Central memory CD8-positive, alpha-beta T cell (primary cell): ENCODE data around the gene FURIN.
"Not testable (repeated sequence)": the region's sequence is repeated elsewhere in the genome, so short reads cannot be mapped to it uniquely, and the experiment has no call there.

Experiments
- ATAC-seq: fragments of 150-1000 bp; cut with Tn5 transposase; replicated peaks from 2 replicates; pipeline ENCODE4 v1.10.0; 2022; ENCODE audit warnings: mild to moderate bottlenecking, moderate FRiP score, moderate number of reproducible peaks; ENCODE audit not compliant: poor library complexity, severe bottlenecking; ENCODE audit errors: extremely low read depth
- DNase-seq, 2 donors: peaks; one replicate each; pipeline ENCODE4 v3.0.0; 2021; ENCODE audit warnings: low spot score in 2 of 2
- H3K27ac Mint-ChIP-seq: one replicate; pipeline ENCODE4 v1.8.0; 2022; ENCODE audit warnings: low read depth, mild to moderate bottlenecking, moderate library complexity, mixed read lengths
- H3K27me3 Mint-ChIP-seq: one replicate; pipeline ENCODE4 v1.8.0; 2022; ENCODE audit warnings: mixed read lengths
- H3K36me3 Mint-ChIP-seq: one replicate; pipeline ENCODE4 v1.8.0; 2022; ENCODE audit warnings: mild to moderate bottlenecking, moderate library complexity, mixed read lengths; ENCODE audit not compliant: insufficient read depth
- H3K4me1 Mint-ChIP-seq: one replicate; pipeline ENCODE4 v1.8.0; 2022; ENCODE audit warnings: mixed read lengths
- H3K4me3 Mint-ChIP-seq: one replicate; pipeline ENCODE4 v1.8.0; 2022; ENCODE audit warnings: mild to moderate bottlenecking, moderate library complexity, mixed read lengths
- H3K9me3 Mint-ChIP-seq: one replicate; pipeline ENCODE4 v1.8.0; 2022; ENCODE audit warnings: mixed read lengths

Gene FURIN

DNA sequence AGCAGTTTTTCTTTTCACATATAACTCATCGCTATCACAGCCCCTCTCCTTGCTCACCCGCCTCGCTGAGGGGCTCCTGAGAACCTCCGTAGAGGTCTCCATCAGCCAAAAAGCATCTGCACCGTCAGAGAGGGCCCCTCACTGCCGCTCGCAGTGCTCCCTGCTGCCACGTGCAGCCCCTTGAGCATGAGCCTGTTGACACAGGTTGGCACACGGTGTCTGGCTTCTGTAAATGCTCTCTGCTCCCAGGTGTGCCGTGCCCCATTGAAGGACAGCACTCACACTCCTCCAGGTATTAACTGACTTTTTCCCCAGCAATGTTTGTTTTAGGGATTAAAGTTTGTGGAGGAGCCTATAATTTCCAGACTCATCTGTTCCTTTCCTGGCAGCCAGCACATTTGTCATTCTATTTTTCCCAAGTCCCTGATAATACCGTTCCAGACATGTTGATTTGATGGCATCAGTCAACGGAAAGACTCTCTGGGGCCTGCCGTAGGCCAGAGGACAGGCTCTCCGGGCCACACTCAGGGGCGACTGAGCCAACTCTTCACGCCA is 2.1 kb upstream of the FURIN start:
- Mint-ChIP-seq H3K27ac (no peak overlapping the region), H3K4me1 (peaks cover 24% of the 10 kb centered on the region)

DNA sequence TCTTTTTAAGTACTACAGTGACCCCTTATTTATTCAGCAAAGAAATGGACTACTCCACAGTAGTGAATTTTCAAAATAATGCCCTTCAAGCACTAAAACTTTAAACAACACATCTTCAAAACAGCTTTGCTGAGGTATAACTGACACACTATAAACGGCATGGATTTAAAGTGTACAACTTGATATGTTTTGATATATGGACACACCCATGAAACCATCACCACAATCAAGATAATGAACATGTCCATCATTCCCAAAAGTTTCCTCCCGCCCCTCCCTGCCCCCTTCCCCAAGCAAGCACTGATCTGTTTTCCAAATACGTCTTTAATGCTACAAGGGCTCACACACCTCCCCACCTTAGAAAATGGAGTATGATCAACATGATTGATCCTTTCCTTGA is 1.6 kb upstream of the FURIN start:
- H3K27ac Mint-ChIP-seq, result no peak overlapping the region
- ATAC-seq, result no peak

More for the DNA sequence above, 2.1 kb upstream of the FURIN start:
- no peak overlapping the region for H3K4me3 Mint-ChIP-seq
- DNase-seq, result no peak
- peaks cover 7% of the 10 kb centered on the region for H3K36me3 Mint-ChIP-seq
- peaks cover 26% of the 10 kb centered on the region for H3K27me3 Mint-ChIP-seq
- ATAC-seq, result no peak
- H3K9me3 Mint-ChIP-seq, result no peaks in the 10 kb centered on the region

DNA sequence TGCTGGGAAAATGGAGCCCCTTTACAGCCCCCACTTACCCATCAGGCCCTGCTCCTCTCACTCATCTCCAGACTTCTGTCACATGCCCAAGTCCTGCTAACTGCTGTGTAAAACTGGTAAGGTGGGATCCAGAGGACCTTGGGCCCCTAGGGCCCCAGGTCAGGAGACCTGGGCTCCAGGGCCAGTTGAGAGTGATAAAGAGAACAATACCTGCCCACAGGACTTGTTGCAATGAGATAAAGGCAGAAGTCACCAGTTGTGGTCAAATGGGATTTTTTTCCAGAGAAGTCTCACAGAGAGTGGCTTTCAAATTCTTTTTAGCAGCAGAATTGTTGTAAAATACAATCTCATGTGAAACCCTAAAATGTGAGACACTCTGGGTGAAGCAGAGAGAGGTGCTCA is 753 bp downstream of the FURIN start:
- H3K9me3 Mint-ChIP-seq, result no peaks in the 10 kb centered on the region
- DNase-seq, result no peak
- peaks cover 26% of the 10 kb centered on the region for H3K27me3 Mint-ChIP-seq
- H3K4me3 Mint-ChIP-seq, result no peak overlapping the region
- ATAC-seq, result no peak
- H3K27ac Mint-ChIP-seq, result no peak overlapping the region
- H3K4me1 Mint-ChIP-seq, result peaks cover 38% of the 10 kb centered on the region
- peaks cover 9% of the 10 kb centered on the region for H3K36me3 Mint-ChIP-seq

More for the DNA sequence above, 1.6 kb upstream of the FURIN start:
- Mint-ChIP-seq H3K27me3 (peaks cover 26% of the 10 kb centered on the region), H3K4me1 (peaks cover 24% of the 10 kb centered on the region), H3K4me3 (no peak overlapping the region), H3K36me3 (peaks cover 7% of the 10 kb centered on the region), H3K9me3 (no peaks in the 10 kb centered on the region)
- no peak for DNase-seq

DNA sequence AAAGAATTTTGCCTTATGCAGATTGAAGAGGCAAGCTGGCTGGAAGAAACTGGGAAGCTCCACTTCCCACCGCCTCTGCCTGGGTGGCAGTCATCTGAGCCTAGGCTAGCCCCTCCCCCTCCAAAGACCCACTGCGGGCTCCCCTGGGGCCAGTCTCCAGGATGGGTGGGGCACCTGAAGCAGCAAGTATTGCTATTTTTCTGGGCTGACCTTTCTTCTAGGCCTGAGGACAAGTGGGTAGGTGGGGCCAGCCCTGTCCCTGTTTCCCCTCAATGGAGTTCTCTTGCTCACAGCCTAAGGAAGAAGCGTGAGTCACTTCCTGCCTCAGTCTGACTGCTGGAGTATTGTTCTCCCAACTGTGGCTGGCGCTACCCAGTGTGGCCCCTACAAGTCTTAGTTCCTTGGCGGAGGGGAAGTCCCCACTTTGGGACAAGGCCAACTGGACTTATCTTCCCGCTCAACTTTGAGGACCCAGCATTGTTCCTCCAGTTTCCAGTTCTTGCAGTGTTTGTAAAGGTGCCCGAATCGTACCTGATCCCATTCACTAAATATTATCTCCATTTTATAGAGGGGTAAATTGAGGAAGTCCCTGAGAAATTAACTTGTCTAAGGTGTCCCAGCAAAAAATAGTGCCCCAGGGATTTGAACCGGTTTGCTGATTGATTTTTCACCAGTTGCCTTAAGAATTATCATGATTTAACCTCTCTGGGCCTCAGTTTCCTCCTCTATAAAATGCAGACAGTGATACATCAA is 1.4 kb downstream of the FURIN start:
- H3K9me3 Mint-ChIP-seq, result no peaks in the 10 kb centered on the region
- H3K36me3 Mint-ChIP-seq, result peaks cover 9% of the 10 kb centered on the region
- H3K27me3 Mint-ChIP-seq, result peaks cover 26% of the 10 kb centered on the region
- peak overlapping the region; percentile 90 for H3K4me3 Mint-ChIP-seq
- DNase-seq (no peak), ATAC-seq (no peak)
- H3K27ac Mint-ChIP-seq, result peak overlapping the region; percentile 94
- peaks cover 38% of the 10 kb centered on the region for H3K4me1 Mint-ChIP-seq

DNA sequence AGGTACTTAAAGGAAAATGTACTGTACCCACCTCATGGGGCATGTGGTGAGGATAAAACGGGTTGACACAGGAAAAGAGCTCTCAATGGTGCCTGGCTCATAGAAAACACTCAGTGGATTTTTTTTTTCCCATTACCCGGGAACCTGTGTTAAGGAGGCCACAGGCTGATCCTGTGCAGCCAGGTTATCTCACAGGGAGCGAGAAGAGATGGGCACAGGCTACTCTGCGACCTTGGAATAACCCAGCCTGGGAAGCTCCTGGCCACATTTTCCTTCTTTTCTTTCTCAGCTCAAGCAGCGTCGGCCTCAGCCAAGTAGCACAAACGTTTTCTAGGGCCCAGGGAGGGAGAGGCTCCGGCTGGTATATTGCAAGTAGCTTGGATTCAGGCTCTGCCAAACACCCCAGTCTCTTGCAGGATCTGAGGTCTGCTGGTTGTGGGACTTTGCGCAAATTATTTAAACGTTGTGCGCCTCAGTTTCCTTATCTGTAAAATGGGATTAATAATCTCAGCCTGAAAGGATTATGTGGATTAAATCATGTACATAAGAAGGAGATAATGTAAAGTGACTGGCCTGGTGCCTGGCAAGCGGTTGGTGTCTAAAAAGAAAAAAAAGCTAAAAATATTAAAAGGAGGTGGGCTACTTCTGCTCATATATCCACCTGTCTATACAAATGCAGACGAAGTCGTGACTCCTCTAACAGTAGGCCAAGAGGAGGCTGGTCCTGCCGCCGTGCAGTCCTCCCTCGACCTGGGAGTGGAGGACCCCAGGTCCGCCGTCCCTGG is 2.2 kb downstream of the FURIN start:
- no peak for DNase-seq
- peak overlapping the region; percentile 90 for H3K4me3 Mint-ChIP-seq

DNA sequence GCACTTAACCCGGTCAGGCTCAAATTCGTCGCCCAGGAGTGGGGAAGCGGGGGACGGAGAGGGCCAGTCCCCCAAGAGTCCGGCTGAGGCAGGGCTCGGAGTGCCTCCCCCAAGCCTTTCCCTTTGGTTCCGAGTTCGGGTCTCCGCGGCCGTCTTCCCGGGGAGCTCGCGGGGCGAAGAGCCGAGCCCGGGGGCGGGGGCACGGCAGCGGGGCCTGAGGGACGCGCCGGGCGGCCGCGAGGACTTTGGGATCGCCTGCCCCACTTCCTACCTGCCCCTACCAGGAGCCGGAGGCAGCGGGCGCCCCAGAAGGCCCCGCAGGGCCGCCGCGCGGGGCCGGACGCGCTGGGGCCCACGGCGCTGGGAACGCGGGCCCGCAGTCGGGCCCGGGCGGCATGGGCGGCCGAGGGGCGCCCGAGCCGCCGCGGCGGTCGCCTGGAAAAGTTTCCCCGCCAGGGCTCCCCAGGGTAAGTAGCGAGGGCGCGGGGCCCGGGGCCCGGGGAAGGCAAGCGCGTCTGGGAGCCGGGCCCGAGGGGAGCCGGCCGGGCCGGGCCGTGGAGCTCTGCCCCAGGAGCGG is 2.8 kb downstream of the FURIN start:
- peaks cover 14% of the 10 kb centered on the region for H3K36me3 Mint-ChIP-seq
- ATAC-seq (peak; percentile 61), DNase-seq (peak in 1 of 2 donors; percentile 23)
- H3K4me3 Mint-ChIP-seq, result peak overlapping the region; percentile 90
- peaks cover 16% of the 10 kb centered on the region for H3K27me3 Mint-ChIP-seq
- peaks cover 38% of the 10 kb centered on the region for H3K4me1 Mint-ChIP-seq
- no peaks in the 10 kb centered on the region for H3K9me3 Mint-ChIP-seq
- H3K27ac Mint-ChIP-seq, result peak overlapping the region; percentile 94

More for the DNA sequence above, 2.2 kb downstream of the FURIN start:
- Mint-ChIP-seq H3K4me1 (peaks cover 38% of the 10 kb centered on the region), H3K27me3 (peaks cover 23% of the 10 kb centered on the region), H3K27ac (peak overlapping the region; percentile 94), H3K9me3 (no peaks in the 10 kb centered on the region), H3K36me3 (peaks cover 11% of the 10 kb centered on the region)
- ATAC-seq, result no peak

DNA sequence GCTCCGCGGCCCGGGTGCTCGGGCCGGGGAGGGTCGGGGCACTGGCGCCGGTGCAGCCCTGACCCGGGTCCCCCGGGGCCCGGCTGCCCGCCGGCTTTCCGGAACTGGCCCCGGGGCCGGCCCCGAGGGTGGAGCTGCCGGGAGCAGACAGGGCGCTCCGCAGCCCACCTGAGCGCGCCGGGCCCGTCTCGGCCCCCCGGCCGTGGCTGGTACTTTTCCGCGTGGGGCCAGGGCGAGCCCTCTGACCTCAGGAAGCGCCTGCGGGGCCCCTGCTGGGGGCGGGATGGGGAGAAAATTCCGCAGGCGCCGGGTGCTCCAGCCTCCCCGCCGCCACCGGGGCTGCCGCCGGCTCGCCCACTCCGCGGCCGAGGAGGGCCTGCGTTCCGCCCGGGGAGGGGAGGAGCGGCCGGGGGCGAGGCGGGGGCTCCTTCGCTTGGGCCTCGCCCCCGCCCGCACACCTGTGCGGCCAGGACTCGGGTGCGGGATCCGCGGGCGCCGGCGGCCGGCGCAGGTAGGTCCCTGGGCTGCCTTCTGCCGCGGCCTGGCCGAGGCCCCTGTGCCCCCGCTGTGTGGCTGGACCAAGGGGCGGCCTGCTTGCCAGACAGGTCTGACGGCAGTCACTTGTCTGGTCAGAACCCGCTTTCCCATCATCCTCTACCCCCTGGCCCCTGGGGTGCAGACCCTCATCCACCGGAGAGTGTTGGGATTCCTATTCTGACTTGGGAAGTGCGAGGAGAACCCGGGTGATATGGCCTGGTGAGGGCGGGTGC is 3.5 kb downstream of the FURIN start:
- H3K9me3 Mint-ChIP-seq, result no peaks in the 10 kb centered on the region
- no peak for DNase-seq

DNA sequence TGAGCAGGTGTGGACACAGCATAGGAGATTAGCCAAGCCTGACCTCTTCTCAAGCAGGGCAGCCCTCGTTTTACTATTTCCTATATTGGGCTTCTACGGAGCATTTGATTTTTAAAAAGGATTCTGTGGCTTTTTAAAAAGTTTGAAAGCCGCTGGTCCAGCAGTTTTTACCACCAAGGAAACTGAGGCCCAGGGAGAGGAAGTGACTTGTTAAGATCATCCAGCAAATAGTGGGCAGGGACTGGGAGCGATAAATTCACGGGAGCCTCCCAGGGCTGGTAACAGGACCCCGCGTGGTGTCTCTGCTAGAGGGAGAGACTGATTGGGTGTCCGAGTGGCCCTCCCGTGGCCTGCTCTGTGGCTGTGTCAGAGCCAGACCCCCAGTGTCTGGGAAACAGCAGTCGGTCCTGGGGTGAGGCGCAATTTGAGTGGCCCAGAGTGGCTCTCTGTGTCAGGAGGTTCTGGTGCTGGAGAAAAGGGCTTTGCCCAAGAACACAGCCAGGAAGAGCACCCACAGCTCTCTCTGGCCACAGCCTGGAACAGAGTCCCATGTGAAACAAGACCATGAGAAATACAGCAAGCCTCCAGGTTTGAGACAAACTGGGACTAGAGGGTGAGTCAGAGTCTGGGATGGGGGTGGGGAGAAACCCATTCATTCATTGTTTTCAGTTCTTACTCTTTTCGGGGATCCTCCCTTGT is 4.2 kb downstream of the FURIN start:
- Mint-ChIP-seq H3K4me1 (peaks cover 38% of the 10 kb centered on the region), H3K27ac (peak overlapping the region; percentile 53)
- ATAC-seq, result no peak

More for the DNA sequence above, 3.5 kb downstream of the FURIN start:
- Mint-ChIP-seq H3K4me1 (peaks cover 38% of the 10 kb centered on the region), H3K27me3 (peaks cover 9% of the 10 kb centered on the region), H3K4me3 (peak overlapping the region; percentile 77), H3K27ac (peak overlapping the region; percentile 53), H3K36me3 (peaks cover 18% of the 10 kb centered on the region)
- peak; percentile 21 for ATAC-seq

DNA sequence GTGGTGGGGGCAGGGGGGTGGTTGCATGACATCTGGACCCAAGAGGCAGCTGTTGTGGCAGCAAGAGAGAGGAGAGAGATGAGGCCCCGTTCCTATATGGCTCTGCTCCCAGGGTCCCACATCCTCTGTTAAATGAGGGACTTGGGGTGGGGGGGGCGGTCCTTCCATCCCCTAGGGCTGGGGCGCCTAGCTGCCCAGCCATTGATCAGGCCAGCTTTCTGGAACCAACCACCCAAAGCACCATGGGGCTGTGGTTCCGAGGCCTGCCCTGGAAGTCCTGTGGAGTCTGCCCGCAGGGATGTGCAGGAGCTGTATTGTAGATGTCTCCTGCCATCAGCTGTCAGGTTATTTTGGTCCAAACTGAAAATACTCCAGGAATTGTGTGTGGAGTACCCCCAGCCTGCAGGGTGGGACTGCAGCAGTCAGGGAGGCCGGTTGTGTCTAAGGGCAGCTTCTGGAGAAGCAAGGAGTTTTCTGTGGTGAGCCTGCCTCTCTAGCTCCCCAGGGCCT is 5.2 kb downstream of the FURIN start:
- no peaks in the 10 kb centered on the region for H3K9me3 Mint-ChIP-seq
- ATAC-seq (no peak), DNase-seq (no peak)
- peaks cover 32% of the 10 kb centered on the region for H3K4me1 Mint-ChIP-seq
- H3K36me3 Mint-ChIP-seq, result peaks cover 25% of the 10 kb centered on the region
- H3K27ac Mint-ChIP-seq, result no peak overlapping the region
- peak overlapping the region; percentile 77 for H3K4me3 Mint-ChIP-seq
- H3K27me3 Mint-ChIP-seq, result no peaks in the 10 kb centered on the region

More for the DNA sequence above, 4.2 kb downstream of the FURIN start:
- peaks cover 23% of the 10 kb centered on the region for H3K36me3 Mint-ChIP-seq
- peak overlapping the region; percentile 77 for H3K4me3 Mint-ChIP-seq
- H3K9me3 Mint-ChIP-seq, result no peaks in the 10 kb centered on the region
- peaks cover 2% of the 10 kb centered on the region for H3K27me3 Mint-ChIP-seq
- no peak for DNase-seq

DNA sequence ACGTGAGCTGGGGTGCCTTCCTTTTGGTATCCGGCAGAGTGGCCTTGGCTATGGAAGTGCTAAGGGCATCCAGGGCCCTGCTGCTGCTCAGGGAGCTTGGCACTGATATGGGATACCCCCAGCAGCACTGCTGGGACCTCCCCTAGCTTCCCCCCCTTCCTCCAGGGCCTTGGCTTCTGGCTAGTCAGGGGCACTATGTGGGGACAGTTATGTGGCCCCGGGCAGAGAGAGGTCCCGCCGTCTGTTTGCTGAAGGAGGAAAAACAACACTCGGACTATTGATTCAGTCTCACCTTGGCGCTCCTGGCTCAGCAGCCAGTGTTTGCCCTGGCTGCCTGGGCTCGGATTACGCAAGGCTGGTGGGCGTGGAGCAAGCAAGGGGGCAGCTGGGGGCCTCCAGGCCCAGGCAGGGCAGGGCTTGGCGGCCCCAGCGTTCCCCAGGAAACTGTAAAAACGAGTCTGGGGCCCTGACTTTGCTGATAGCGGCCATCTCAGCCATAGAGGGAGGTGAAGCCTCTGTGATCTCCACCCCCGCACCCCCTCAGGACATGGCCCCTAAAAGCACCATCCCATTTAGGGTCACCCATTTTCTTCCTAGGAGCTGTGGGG is 5.7 kb downstream of the FURIN start:
- no peak for ATAC-seq
- H3K27ac Mint-ChIP-seq, result no peak overlapping the region
- no peaks in the 10 kb centered on the region for H3K9me3 Mint-ChIP-seq
- no peaks in the 10 kb centered on the region for H3K27me3 Mint-ChIP-seq
- peaks cover 31% of the 10 kb centered on the region for H3K4me1 Mint-ChIP-seq
- no peak for DNase-seq
- H3K36me3 Mint-ChIP-seq, result peaks cover 25% of the 10 kb centered on the region
- H3K4me3 Mint-ChIP-seq, result peak overlapping the region; percentile 77

DNA sequence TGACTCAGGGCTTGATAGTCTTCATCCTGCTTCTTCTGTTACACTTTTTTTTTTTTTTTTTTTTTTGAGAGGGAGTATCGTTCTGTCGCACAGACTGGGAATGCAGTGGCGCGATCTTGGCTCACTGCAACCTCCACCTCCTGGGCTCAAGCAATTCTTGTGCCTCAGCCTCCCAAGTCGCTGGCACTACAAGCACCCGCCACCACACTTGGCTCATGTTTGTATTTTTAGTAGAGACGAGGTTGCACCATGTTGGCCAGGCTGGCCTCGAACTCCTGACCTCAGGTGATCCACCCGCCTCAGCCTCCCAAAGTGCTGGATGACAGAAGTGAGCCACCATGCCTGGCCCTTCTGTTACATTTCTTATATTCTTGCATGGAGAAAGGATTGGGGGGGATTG is 6.6 kb downstream of the FURIN start:
- H3K4me3 Mint-ChIP-seq, H3K27me3 Mint-ChIP-seq, H3K27ac Mint-ChIP-seq, ATAC-seq, H3K9me3 Mint-ChIP-seq, DNase-seq: not testable (repeated sequence)
- peaks cover 25% of the 10 kb centered on the region for H3K36me3 Mint-ChIP-seq
- peaks cover 25% of the 10 kb centered on the region for H3K4me1 Mint-ChIP-seq
